ENCODE results near the gene AANAT.

AANAT gene

GRCh38 chr17:76477576-76477975, 10.2 kb downstream of the AANAT start:
- no peak for TF ChIP-seq CTCF (IDR thresholded peaks at IDR 0.05)
- H3K9me3 Mint-ChIP-seq: no peaks in the 10 kb centered on the region
- no peaks in the 10 kb centered on the region for H3K36me3 Mint-ChIP-seq (ENCODE audit: low read depth)
- no peaks in the 10 kb centered on the region for H3K27me3 Mint-ChIP-seq (ENCODE audit: low read depth, poor library complexity)
- H3K27ac Mint-ChIP-seq: no peak overlapping the region
- no peak for DNase-seq
- H3K4me3 Mint-ChIP-seq: no peak overlapping the region
- H3K4me1 Mint-ChIP-seq: peaks cover 18% of the 10 kb centered on the region

GRCh38 chr17:76478097-76478496, 10.7 kb downstream of the AANAT start:
- Mint-ChIP-seq H3K4me1 (peaks cover 18% of the 10 kb centered on the region), H3K9me3 (no peaks in the 10 kb centered on the region), H3K4me3 (no peak overlapping the region), H3K27me3 (ENCODE audit: low read depth, poor library complexity) (no peaks in the 10 kb centered on the region), H3K36me3 (ENCODE audit: low read depth) (no peaks in the 10 kb centered on the region), H3K27ac (no peak overlapping the region)
- DNase-seq: no peak
- TF ChIP-seq CTCF (IDR thresholded peaks at IDR 0.05): no peak

DNA sequence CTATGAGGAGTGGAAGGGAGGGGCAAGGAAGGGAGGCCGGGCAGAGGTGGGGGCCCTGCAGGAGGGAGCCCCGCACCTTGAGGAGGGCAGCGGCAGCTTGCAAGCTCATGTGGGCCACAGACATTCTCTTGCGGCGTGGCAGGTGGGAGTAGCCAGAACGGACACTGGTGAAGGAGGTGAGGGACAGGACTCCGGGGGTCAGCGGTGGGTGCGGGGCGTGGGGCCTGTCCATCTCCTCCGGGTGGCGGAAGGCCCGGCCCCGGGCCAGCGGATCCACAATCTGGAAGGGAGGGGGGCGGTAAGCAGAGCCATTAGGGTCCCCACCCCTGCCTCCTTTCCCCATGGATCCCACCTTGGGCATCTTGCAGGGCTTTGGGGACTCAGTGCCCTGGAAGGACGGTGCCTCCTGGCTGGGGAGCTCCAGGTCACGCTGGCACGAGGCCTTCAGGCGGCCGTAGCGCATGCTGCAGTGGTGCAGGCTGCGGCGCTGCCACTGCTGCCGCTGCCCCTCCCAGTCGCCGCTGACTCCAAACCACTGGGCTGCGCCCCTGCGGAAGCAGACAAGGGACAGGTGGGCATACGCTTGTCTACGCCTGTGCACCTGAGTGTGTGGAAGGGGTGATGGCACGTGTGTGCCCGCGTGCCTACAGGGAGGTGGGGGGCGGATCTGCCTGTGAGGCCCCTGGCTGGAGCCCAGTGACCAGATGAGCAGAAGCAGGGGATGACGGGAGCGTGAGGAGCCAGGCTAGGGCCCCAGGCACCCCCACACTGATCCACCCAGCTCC, 11.5 kb downstream of the AANAT start:
- H3K36me3 Mint-ChIP-seq (ENCODE audit: low read depth): no peaks in the 10 kb centered on the region
- TF ChIP-seq CTCF (IDR thresholded peaks at IDR 0.05): no peak
- H3K4me3 Mint-ChIP-seq: no peak overlapping the region
- H3K4me1 Mint-ChIP-seq: peaks cover 18% of the 10 kb centered on the region
- no peak for DNase-seq
- H3K9me3 Mint-ChIP-seq: no peaks in the 10 kb centered on the region
- H3K27me3 Mint-ChIP-seq (ENCODE audit: low read depth, poor library complexity): peaks cover 3% of the 10 kb centered on the region
- no peak overlapping the region for H3K27ac Mint-ChIP-seq

DNA sequence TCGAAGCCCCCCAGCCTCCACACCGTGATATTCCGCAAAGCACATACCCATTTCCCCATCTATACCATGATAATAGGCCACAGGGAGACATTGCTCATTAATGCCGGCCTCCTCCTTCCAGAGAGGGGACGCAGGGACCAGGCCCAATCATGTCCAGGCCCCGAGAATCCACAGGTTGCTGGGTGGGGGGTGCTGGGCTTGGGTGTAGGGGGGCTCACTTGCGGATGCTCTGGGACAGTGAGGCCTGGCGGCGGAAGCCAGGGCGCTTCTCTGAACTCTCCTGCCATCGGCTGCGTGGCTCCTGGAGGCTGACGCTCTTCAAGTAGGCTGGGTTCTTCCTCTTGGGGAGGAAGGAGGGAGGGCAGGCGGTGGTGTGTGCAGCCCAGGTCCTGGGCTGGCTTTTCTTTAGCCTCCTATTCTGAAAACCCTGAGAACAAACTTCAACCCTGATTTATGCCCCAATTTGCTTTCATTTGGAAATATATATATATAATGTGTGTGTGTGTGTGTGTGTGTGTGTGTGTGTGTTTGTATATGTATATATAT, 12.2 kb downstream of the AANAT start:
- H3K4me3 Mint-ChIP-seq: no peak overlapping the region
- peaks cover 18% of the 10 kb centered on the region for H3K4me1 Mint-ChIP-seq
- no peak for TF ChIP-seq CTCF (IDR thresholded peaks at IDR 0.05)
- H3K27me3 Mint-ChIP-seq (ENCODE audit: low read depth, poor library complexity): peaks cover 4% of the 10 kb centered on the region
- no peak overlapping the region for H3K27ac Mint-ChIP-seq
- no peaks in the 10 kb centered on the region for H3K9me3 Mint-ChIP-seq
- H3K36me3 Mint-ChIP-seq (ENCODE audit: low read depth): no peaks in the 10 kb centered on the region
- no peak for DNase-seq

DNA sequence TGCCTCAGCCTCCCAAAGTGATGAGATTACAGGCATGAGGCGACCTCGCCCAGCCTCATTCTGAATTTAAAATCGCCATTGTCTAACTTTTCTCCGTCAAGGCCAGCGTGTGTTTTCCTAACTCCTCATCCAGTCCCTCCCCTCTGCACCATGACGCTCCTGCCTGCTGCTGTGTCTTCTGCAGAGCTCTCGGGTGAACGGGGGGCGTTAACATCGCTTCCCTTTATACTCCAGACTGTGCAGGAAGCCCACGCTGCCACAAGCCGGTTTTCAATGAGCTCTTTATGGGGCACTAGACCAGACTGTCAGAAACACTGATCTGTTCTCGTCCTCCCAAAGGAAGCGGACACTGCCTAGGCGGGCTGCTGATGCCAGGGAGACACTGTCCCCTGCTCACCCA, 13.2 kb downstream of the AANAT start:
- Mint-ChIP-seq H3K36me3 (ENCODE audit: low read depth) (no peaks in the 10 kb centered on the region), H3K4me3 (no peak overlapping the region), H3K27me3 (ENCODE audit: low read depth, poor library complexity) (peaks cover 4% of the 10 kb centered on the region), H3K9me3 (no peaks in the 10 kb centered on the region), H3K27ac (peak overlapping the region; percentile 97), H3K4me1 (peaks cover 18% of the 10 kb centered on the region)
- no peak for TF ChIP-seq CTCF (IDR thresholded peaks at IDR 0.05)
- no peak for DNase-seq

All from nephron progenitor cell (in vitro differentiated cells).